GM21723 (cell line): ENCODE results near the gene LRRC37A3.
A peak's percentile ranks its signal among the peaks of the same experiment; 100 is the strongest.
"Not testable (repeated sequence)": the region's sequence is repeated elsewhere in the genome, so short reads cannot be mapped to it uniquely, and the experiment has no call there.

Source experiments
- ATAC-seq: cut with Tn5 transposase; IDR thresholded peaks from one replicate; pipeline ENCODE4 v1.9.1; 2021; ENCODE audit warnings: mild to moderate bottlenecking, moderate library complexity; ENCODE audit not compliant: unreplicated experiment

The LRRC37A3 gene

GRCh38 chr17:64927444-64927843, 8.2 kb upstream of the LRRC37A3 start:
- ATAC-seq: peak; percentile 53

GRCh38 chr17:64926430-64926829, 7.2 kb upstream of the LRRC37A3 start:
- ATAC-seq: not testable (repeated sequence)

DNA sequence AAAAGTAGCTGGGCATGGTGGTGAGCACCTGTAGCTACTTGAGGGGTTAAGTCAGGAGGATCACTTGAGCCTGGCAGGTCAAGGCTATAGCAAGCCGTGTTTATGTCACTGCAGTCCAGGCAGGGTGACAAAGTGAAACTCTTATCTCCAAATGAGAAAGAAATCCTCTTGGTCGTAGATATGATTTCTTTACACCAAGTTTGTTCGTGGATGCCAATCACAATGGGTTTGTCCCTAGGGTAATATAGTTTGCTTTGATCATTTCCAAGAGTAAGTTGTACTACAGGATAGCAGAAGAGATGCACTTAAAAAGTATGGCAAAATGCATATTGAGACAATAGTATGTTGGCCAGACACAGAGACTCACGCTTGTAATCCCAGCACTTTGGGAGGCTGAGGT, 6.0 kb upstream of the LRRC37A3 start:
- ATAC-seq: not testable (repeated sequence)

GRCh38 chr17:64923051-64923568, 3.8 kb upstream of the LRRC37A3 start:
- peak; percentile 24 for ATAC-seq

DNA sequence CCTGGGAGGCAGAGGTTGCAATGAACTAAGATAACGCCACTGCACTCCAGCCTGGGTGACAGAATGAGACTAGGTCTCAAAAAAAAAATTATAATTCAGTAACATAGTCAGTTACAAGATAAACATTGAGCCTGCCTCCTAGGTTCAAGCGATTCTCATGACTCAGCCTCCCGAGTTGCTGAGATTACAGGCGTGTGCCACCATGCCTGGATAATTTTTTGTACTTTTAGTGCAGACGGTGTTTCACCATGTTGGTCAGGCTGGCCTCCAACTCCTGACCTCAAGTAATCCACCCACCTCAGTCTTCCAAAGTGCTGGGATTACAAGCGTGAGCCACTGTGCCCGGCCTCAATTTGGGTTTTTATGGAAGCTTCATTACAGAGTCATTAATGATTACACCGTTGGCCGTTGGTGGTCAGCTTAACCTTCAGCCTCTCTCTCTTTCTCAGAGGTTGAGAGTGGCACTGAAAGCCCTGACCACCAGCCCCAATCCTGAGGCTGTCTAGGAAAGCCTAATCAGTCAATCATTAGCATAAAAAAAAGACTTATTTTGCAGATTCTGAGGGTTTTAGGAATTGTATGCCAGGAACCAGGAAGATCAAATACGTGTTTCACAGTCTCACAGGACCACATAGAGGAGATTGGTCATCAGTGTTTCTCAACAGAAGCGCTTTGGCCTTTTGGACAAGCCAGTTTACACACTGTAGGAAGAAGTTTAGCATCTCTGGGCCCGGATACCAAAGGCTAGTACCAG, 1.3 kb upstream of the LRRC37A3 start:
- no peak for ATAC-seq

GRCh38 chr17:64920026-64920418, 744 bp upstream of the LRRC37A3 start:
- no peak for ATAC-seq

DNA sequence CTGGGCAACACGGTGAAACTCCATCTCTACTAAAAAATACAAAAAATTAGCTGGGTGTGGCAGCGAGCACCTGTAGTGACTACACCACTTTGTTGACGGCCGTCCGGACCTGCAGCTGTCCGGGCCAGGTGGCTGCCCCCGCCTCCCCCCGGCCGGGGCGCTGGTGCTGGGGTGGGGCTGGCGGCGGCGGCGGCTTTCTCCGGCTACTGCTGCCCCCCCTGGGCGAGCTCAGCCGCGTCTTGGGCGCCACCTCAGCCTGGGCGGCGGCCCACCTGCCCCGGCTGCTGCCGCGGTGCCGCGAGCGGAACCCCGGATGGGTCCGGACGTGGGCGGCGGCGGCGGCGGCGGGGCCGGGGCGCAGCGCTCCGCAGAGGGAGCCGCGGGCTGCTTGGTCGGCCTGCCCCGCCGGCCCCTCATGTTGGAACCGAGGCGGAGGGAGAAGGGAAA, 413 bp downstream of the LRRC37A3 start:
- ATAC-seq: peak; percentile 48

DNA sequence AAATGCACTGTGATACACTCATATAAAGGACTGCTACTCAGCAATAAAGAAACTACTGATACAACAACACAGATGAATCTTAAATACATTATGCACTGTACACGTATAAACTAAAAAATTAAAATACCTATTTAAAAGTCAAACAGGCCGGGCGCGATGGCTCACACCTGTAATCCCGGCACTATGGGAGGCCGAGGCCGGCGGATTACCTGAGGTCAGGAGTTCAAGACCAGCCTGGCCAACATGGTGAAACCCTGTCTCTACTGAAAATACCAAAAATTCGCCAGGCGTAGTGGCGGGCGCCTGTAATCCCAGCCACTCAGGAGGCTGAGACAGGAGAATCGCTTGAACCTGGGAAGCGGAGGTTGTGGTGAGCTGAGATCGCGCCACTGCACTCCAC, 1.7 kb downstream of the LRRC37A3 start:
- not testable (repeated sequence) for ATAC-seq

GRCh38 chr17:64915244-64915643, 4.0 kb downstream of the LRRC37A3 start:
- not testable (repeated sequence) for ATAC-seq

GRCh38 chr17:64910191-64910514, 9.1 kb downstream of the LRRC37A3 start:
- ATAC-seq: not testable (repeated sequence)

GRCh38 chr17:64909511-64910190, 9.6 kb downstream of the LRRC37A3 start:
- not testable (repeated sequence) for ATAC-seq

DNA sequence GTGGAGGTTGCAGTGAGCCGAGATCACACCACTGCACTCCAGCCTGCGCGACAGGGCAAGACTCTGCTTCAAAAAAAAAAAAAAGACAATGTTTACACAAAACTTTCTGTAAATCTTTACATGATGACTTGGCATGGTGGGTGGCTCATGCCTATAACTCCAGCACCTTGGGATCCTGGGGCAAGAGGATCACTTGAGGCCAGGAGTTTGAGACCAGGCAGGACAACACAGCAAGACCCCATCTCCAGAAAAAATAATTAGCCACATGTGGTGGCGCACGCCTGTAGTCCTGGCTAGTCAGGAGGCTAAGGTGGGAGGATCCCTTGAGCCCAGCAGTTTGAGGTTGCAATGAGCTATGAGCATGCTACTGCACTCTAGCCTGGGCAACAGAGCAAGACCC, 15.2 kb downstream of the LRRC37A3 start:
- not testable (repeated sequence) for ATAC-seq

DNA sequence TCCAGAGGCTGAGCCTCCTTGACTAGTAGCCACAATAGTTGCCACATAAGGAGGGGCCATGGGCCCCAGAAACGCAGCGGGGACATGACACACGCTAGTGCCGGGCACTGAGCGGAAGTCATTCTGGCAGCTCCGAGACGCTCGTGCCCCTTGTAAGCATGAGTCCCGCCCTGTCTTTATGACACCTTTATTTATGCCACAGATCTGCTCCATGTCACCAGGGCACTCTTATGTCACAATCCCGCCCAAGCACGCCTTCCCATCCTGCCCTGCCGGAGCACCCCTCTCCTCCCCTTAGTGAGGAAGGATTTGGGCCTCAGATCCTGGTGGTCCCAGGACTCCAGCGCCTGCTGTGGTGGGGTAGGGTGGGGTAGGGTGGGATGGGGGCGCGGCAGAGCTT, 22.1 kb downstream of the LRRC37A3 start:
- not testable (repeated sequence) for ATAC-seq

DNA sequence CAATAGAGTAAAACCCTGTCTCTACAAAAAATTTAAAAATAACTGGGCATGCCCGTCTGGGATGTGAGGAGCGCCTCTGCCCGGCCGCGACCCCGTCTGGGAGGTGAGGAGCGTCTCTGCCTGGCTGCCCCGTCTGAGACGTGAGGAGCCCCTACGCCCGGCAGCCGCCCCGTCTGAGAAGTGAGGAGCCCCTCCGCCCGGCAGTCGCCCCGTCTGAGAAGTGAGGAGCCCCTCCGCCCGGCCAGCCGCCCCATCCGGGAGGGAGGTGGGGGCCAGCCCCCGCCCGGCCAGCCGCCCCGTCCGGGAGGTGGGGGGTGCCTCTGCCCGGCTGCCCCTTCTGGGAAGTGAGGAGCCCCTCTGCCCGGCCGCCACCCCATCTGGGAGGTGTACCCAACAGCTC, 45.1 kb downstream of the LRRC37A3 start:
- ATAC-seq: not testable (repeated sequence)

DNA sequence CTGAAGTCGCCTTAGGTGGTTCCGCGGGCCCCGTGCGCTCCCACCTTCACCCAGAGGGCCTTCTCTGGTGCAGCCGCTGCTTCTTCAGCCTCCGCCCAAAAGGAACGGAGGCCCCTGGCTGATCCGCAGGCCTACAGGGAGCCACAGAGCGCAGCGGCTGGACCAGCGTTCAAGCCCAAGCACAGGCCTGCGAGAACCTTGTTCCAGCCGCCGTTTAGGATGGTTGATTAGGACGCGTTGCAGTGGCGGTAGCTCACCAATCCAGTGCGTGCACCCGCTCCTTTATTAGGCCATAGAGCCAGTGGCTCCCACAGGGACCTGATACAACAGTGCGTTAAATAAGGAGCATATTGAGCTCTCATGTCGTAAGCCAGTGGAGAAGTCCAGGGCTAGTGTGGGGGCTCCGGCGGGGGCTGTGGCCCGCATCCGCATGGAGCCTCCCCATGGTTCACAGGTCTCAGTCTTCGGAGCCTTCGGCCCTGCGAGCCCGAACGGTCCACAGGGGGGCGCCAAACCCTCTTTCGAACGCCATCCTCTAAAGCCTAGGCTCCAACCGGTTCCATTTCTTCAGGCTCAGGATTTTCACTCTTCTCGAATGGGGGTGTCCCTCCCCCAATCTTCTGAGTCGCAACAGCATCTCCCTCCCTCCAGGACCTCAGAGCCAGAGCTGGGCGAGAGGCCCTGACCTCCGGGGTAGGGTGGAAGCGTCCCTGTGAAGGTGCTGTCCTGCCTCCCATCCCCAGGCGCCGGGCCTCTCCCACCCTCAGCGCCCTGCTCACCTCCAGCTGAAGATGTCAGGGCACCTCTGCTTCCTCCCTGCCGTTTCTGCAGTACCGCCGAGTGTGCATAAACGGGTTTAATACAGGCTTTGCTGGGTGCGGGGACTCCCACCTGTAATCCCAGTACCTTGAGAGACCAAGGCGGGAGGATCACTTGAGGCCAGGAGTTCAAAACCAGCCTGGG, 71.5 kb downstream of the LRRC37A3 start:
- ATAC-seq: not testable (repeated sequence)

DNA sequence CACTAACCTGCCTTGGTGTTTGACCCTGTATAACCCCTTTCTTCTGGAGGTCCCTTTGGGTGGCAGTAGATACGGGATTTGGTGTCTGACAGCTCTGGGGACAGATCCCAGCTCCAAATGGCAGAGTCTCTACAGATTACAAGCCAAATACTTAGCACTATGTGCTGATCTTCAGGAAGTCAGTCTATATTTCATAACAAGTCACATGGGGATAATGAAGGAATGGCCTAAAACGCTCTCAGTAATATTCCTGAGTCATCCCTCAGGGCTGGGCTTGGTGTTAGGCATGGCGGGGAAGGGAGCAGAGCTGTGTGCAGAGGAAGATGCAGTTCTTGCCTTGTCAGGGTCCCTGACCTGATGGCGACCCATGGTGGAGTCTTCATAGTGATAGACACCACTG, 72.4 kb downstream of the LRRC37A3 start:
- ATAC-seq: not testable (repeated sequence)

GRCh38 chr17:64843918-64844317, 75.4 kb downstream of the LRRC37A3 start:
- not testable (repeated sequence) for ATAC-seq

DNA sequence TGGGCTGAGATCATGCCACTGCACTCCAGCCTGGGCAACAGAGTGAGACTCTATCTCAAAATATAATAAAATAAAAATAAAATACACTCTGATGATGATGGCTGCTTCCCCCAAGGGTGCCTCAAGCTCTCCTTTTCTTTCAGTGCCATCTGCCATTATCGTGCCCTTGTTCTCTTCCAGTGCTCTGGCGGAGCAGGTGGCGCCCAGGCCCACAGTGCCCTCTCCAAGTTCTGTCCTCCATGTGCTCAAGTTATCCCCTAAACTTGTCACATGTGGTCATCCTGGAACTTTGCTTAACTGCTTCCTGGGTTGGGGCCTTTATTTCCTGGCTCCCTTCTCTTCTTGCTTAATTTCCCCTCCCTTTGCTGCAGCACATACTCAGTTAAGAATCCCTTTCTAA, 76.4 kb downstream of the LRRC37A3 start:
- not testable (repeated sequence) for ATAC-seq

DNA sequence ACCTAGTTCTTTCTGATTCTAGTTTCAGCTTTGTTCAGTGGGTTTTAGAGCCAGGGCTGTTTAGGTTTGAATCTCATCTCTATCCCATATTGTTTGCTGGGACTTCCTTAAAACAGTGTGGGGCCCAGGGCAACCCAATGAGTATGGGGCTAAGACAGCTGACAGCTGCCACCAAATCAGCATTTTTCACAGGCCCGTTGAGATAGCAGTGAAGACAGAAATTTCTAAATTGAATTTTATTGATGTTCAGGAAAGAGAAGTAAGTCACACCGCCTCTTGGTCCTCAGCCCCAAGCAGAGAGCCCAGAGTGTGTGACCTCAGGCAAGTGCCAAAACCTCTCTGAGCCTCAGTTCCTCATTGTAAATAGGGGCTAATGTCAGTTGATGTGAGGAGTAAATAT, 78.3 kb downstream of the LRRC37A3 start:
- ATAC-seq: not testable (repeated sequence)

GRCh38 chr17:64838513-64838912, 80.8 kb downstream of the LRRC37A3 start:
- ATAC-seq: not testable (repeated sequence)
